ENCODE results near the gene LRIG1. TPM values are rescaled to one million over a fixed set of nuclear protein-coding genes. Genes with fewer than 3 reads are reported as not detected.
A peak's percentile ranks its signal among the peaks of the same experiment; 100 is the strongest.
"Not testable (repeated sequence)": the region's sequence is repeated elsewhere in the genome, so short reads cannot be mapped to it uniquely, and the experiment has no call there.

Gene LRIG1
- polyA plus RNA-seq, 3 donors from 2014 or later: 4.4 to 9.7 (median 4.7) TPM

DNA sequence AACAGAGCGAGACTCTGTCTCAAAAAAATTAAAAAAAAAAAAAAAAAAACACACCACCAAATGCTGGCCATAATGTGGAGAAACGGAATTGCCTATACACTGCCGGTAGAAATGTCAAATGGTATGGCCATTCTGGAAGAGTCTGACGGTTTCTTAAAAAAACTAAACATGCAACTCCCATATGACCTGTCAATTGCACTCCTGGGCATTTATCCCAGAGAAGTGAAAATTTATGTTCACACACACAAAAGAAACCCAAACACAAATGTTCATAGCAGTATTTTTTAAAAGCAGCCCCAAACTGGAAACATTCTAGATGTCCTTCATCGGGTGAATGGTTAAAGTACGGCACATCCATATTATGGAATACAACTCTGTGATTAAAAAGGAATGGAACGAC lies 66.1 kb downstream of the LRIG1 start:
- H3K9me3 Mint-ChIP-seq: no peaks in the 10 kb centered on the region
- H3K36me3 Mint-ChIP-seq: peaks cover 0 to 5% (median 0%) of the 10 kb centered on the region in 3 donors
- DNase-seq: no peak
- no peak overlapping the region for H3K4me3 Mint-ChIP-seq
- H3K4me1 Mint-ChIP-seq: peaks cover 6 to 12% of the 10 kb centered on the region in 2 donors
- peaks cover 0 to 3% (median 0%) of the 10 kb centered on the region in 3 donors for H3K27me3 Mint-ChIP-seq (ENCODE audit: low read depth in 3 of 3)
- H3K27ac Mint-ChIP-seq: no peak overlapping the region

- no peaks in the 10 kb centered on the region for H3K4me1 Mint-ChIP-seq
- no peak for DNase-seq
- peaks cover 0 to 3% (median 0%) of the 10 kb centered on the region in 3 donors for H3K27me3 Mint-ChIP-seq (ENCODE audit: low read depth in 3 of 3)
- H3K9me3 Mint-ChIP-seq: no peaks in the 10 kb centered on the region
- H3K36me3 Mint-ChIP-seq: peaks cover 0 to 5% (median 0%) of the 10 kb centered on the region in 3 donors
- no peak overlapping the region for H3K4me3 Mint-ChIP-seq
- no peak overlapping the region for H3K27ac Mint-ChIP-seq
Observed at GRCh38 chr3:66433522-66433782, 67.4 kb downstream of the LRIG1 start.

DNA sequence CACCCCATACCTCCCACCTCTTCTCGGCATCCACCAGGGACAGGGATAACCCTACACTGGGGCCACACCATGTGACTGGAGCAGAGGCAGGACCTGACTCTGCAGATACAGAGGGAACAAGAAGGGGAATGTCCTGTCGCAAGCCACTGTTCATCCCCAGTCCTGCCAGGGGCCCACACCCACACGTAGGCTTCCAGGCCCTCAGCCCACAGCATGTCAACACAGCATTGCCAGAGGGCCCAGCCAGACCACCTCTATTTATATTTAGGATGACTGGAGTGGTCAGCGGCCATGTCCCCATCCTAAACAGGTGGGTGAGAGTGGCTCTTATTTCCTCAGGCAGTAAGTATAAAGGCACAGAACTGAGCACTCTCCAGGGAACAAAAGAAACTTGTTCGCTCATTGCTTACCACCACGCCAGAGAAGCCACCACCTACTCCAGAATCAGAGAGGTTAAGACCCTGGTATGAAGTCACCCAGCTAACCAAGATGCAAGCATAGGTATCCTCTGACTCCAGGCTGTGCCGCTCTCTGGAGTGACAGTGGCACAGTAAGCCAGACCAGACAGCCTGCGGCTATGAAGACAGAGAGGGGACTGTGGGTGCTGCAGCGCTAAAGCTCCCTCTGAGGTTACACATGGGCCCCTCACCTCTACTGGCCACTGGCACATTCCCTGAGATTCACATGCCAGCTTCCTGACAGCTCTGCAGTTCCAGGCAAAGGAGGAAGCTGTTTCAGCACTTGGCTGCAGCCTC lies 67.9 kb downstream of the LRIG1 start:
- Mint-ChIP-seq H3K4me1 (no peaks in the 10 kb centered on the region), H3K27ac (no peak overlapping the region), H3K27me3 (ENCODE audit: low read depth in 3 of 3) (peaks cover 0 to 3% (median 0%) of the 10 kb centered on the region in 3 donors), H3K9me3 (no peaks in the 10 kb centered on the region), H3K4me3 (no peak overlapping the region), H3K36me3 (peaks cover 0 to 5% (median 0%) of the 10 kb centered on the region in 3 donors)
- no peak for DNase-seq

- H3K36me3 Mint-ChIP-seq: peaks cover 0 to 5% (median 0%) of the 10 kb centered on the region in 3 donors
- no peak overlapping the region for H3K4me3 Mint-ChIP-seq
- no peak overlapping the region for H3K27ac Mint-ChIP-seq
- H3K27me3 Mint-ChIP-seq (ENCODE audit: low read depth in 3 of 3): no peaks in the 10 kb centered on the region
- H3K4me1 Mint-ChIP-seq: no peaks in the 10 kb centered on the region
- H3K9me3 Mint-ChIP-seq: no peaks in the 10 kb centered on the region
- DNase-seq: no peak
Observed at GRCh38 chr3:66432041-66432766, 68.6 kb downstream of the LRIG1 start.

DNA sequence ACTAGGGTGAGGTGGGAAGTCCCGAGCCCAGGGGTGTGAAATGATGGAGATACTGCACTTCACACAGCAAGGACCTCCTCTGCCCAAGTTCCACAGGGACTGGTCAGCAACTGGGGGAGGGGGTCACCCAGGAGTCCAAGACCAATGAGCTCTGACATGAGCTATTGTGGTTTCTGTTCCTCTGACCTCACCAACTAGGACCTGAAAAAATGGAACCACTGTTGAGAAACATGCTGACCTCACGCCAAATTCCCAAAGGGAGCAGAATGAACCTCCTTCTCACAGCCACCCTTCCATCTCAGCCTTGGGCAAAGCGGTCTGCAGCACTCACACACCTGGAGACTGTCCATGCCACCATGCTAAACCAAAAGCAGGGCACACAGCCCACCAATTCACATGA lies 69.3 kb downstream of the LRIG1 start:
- Mint-ChIP-seq H3K9me3 (no peaks in the 10 kb centered on the region), H3K36me3 (peaks cover 0 to 5% (median 0%) of the 10 kb centered on the region in 3 donors), H3K27ac (no peak overlapping the region), H3K27me3 (ENCODE audit: low read depth in 3 of 3) (no peaks in the 10 kb centered on the region), H3K4me1 (no peaks in the 10 kb centered on the region), H3K4me3 (no peak overlapping the region)
- no peak for DNase-seq

DNA sequence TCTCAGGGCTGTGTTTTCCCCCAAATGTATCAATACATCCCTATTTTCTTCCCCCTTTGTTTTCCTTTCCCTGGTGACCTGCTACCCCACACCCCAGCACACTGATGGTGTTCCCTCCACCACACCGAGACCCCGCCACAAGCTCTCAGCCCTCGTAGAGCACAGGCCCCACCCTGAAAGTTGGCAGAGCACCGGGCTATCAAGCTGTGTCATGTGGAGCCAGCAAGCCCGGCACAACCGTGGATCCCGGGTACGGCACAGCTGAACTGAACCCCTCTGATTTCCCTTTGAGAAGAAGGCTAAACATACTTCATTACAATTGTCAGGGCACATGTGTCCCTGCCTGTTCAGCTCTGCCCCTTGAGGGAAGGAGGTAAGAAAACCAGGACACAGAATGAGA lies 69.9 kb downstream of the LRIG1 start:
- no peaks in the 10 kb centered on the region for H3K27me3 Mint-ChIP-seq (ENCODE audit: low read depth in 3 of 3)
- no peaks in the 10 kb centered on the region for H3K9me3 Mint-ChIP-seq
- no peak for DNase-seq
- peak overlapping the region in 1 of 6 donors; percentile 9 for H3K27ac Mint-ChIP-seq
- H3K4me3 Mint-ChIP-seq: no peak overlapping the region
- peaks cover 0 to 5% (median 0%) of the 10 kb centered on the region in 3 donors for H3K36me3 Mint-ChIP-seq
- no peaks in the 10 kb centered on the region for H3K4me1 Mint-ChIP-seq

DNA sequence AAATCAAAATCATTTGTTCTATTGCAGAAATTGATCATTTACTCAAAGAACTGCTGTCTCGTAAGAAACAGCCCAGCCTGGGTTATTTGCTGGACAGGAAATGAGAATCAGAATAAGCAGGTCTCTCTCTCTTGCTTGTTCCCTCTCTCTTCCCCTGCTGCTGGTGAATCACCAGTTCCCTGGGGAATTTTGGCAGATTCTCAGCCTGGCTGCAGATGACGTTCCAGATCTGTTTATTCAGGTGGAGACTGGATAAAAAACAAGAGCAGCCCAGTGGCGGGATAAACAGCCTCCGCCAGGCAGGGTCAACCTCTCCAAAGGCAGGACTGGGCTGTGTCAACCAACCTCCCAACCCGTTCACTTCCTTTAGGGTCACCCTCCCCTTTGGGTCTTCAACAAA lies 72.1 kb downstream of the LRIG1 start:
- H3K4me1 Mint-ChIP-seq: peaks cover 0 to 2% of the 10 kb centered on the region in 2 donors
- H3K27ac Mint-ChIP-seq: no peak overlapping the region
- no peak overlapping the region for H3K4me3 Mint-ChIP-seq
- H3K36me3 Mint-ChIP-seq: peaks cover 0 to 3% (median 0%) of the 10 kb centered on the region in 3 donors
- no peaks in the 10 kb centered on the region for H3K27me3 Mint-ChIP-seq (ENCODE audit: low read depth in 3 of 3)
- no peak for DNase-seq
- peaks cover 0 to under 1% (median 0%) of the 10 kb centered on the region in 6 donors for H3K9me3 Mint-ChIP-seq

GRCh38 chr3:66427951-66428474 lies 72.8 kb downstream of the LRIG1 start:
- Mint-ChIP-seq H3K4me1 (peaks cover 0 to 2% of the 10 kb centered on the region in 2 donors), H3K27ac (no peak overlapping the region), H3K4me3 (no peak overlapping the region), H3K36me3 (peaks cover 0 to 3% (median 0%) of the 10 kb centered on the region in 3 donors), H3K27me3 (ENCODE audit: low read depth in 3 of 3) (no peaks in the 10 kb centered on the region), H3K9me3 (peaks cover 0 to 3% (median 0%) of the 10 kb centered on the region in 6 donors)
- no peak for DNase-seq

GRCh38 chr3:66427352-66427751 lies 73.5 kb downstream of the LRIG1 start:
- Mint-ChIP-seq H3K27me3 (ENCODE audit: low read depth in 3 of 3) (no peaks in the 10 kb centered on the region), H3K4me1 (peaks cover 0 to 2% of the 10 kb centered on the region in 2 donors), H3K27ac (no peak overlapping the region), H3K36me3 (peaks cover 0 to 8% (median under 1%) of the 10 kb centered on the region in 3 donors), H3K4me3 (no peak overlapping the region), H3K9me3 (peaks cover under 1 to 5% (median 3%) of the 10 kb centered on the region in 6 donors)
- no peak for DNase-seq

DNA sequence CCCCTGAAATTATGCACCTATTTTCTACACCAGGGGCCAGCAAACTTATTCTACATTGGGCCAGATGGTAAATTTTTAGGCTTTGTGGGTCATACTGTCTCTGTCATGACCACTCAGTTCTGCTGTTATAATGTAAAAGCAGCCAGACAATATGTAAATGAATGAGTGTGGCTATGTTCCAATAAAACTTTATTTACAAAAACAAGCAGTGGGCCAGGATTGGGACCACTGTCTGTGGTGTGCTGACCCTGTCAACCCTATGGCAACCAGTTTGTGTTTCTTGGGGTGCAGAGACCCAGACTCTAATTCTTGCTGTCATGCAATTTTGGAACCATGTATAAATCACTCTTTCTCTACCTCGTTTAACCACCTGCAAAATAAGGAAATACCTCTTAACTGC lies 74.7 kb downstream of the LRIG1 start:
- Mint-ChIP-seq H3K4me1 (peaks cover 0 to 2% of the 10 kb centered on the region in 2 donors), H3K27me3 (ENCODE audit: low read depth in 3 of 3) (no peaks in the 10 kb centered on the region), H3K9me3 (peaks cover 3 to 12% (median 7%) of the 10 kb centered on the region in 6 donors), H3K4me3 (no peak overlapping the region), H3K27ac (no peak overlapping the region), H3K36me3 (peaks cover 0 to 12% (median 4%) of the 10 kb centered on the region in 3 donors)
- no peak for DNase-seq

DNA sequence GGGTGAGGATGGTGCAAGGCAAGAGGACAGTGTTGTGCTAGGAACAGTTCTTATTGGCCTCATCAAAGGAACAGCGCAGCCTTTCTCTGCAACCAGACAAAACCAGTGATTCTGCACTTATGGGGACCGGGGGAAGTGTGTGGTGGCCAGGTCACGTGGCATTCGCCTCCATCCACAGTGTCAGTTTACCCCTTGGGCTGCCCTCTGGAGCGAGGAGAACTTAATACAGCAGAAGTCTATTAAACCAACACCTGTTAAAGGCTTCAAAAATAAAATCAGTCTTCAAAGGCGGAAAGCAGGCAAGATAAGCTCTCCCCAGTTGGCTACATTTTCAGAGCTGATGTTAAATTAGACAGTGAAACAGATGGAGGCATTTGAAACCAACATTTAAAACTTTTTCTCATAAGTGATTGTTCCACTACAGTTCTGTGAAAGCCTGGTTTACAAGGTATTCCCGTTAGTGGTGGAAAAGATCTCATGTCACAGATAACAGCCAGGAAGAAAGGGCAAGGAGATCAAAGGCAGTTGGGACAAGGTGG lies 75.2 kb downstream of the LRIG1 start:
- H3K4me1 Mint-ChIP-seq: peaks cover under 1 to 3% of the 10 kb centered on the region in 2 donors
- peaks cover 2 to 13% (median 5%) of the 10 kb centered on the region in 3 donors for H3K36me3 Mint-ChIP-seq
- no peak for DNase-seq
- no peak overlapping the region for H3K27ac Mint-ChIP-seq
- peaks cover 0 to under 1% (median 0%) of the 10 kb centered on the region in 3 donors for H3K27me3 Mint-ChIP-seq (ENCODE audit: low read depth in 3 of 3)
- H3K4me3 Mint-ChIP-seq: no peak overlapping the region
- peaks cover 4 to 13% (median 8%) of the 10 kb centered on the region in 6 donors for H3K9me3 Mint-ChIP-seq

- Mint-ChIP-seq H3K27me3 (ENCODE audit: low read depth in 3 of 3) (peaks cover 0 to 2% (median 1%) of the 10 kb centered on the region in 3 donors), H3K4me1 (peaks cover 7 to 9% of the 10 kb centered on the region in 2 donors), H3K9me3 (peaks cover 6 to 17% (median 9%) of the 10 kb centered on the region in 6 donors), H3K36me3 (peaks cover 8 to 18% (median 11%) of the 10 kb centered on the region in 3 donors), H3K4me3 (no peak overlapping the region), H3K27ac (no peak overlapping the region)
- no peak for DNase-seq
Observed at GRCh38 chr3:66425032-66425431, 75.8 kb downstream of the LRIG1 start.

DNA sequence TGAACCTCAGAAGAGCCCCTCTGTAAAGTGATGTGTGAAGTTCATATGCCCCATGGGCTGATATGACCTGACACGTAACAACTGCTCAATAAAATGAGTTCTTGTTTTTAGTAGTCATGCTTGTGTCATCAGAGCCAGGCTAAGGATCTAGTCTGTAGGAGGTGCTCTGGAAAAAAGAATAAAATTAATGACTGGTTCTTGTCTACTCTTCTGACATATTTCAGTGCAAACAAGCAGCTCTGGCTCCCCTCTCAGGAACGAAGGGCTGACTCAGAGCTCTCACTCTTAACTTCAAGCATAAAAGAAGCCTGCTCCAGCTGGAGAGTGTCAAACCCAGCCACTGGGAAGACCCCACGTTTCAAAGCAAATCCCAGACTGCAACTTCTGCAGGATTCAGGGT lies 77.0 kb downstream of the LRIG1 start:
- Mint-ChIP-seq H3K9me3 (peaks cover 6 to 17% (median 9%) of the 10 kb centered on the region in 6 donors), H3K4me3 (no peak overlapping the region), H3K36me3 (peaks cover 10 to 20% (median 13%) of the 10 kb centered on the region in 3 donors), H3K4me1 (peaks cover 15 to 18% of the 10 kb centered on the region in 2 donors), H3K27ac (no peak overlapping the region), H3K27me3 (ENCODE audit: low read depth in 3 of 3) (peaks cover 0 to 4% (median 1%) of the 10 kb centered on the region in 3 donors)
- no peak for DNase-seq

DNA sequence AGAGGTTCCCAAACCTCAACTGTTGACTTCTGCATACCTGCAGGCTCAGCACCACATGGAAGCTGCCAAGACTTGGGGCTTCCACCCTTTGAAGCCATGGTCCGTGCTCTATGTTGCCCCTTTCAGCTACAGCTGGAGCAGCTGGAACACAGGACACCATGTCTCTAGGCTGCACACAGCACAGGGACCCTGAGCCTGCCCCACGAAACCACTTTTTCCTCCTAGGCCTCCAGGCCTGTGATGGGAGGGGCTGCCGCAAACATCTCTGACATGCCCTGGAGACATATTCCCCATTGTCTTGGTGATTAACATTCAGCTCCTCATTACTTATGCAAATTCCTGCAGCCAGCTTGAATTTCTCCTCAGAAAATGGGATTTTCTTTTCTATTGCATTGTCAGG lies 78.9 kb downstream of the LRIG1 start:
- not testable (repeated sequence) for H3K27me3 Mint-ChIP-seq (ENCODE audit: low read depth in 3 of 3); H3K27ac Mint-ChIP-seq; H3K4me3 Mint-ChIP-seq; DNase-seq
- peaks cover 10 to 20% (median 13%) of the 10 kb centered on the region in 3 donors for H3K36me3 Mint-ChIP-seq
- H3K9me3 Mint-ChIP-seq: peaks cover 6 to 17% (median 9%) of the 10 kb centered on the region in 6 donors
- peaks cover 18 to 22% of the 10 kb centered on the region in 2 donors for H3K4me1 Mint-ChIP-seq
